ENCODE data around the gene HDAC4. TPM values are rescaled to one million over a fixed set of nuclear protein-coding genes. Genes with fewer than 3 reads are reported as not detected.

The HDAC4 gene
- total RNA-seq, 1 experiment from 2014 or later = 44.4 TPM

- no peak for ATAC-seq
- ChIA-PET CTCF (no interaction called here), POLR2A (no interaction called here)
- Mint-ChIP-seq H3K4me1 (peaks cover 13% of the 10 kb centered on the region), H3K27ac (no peak overlapping the region), H3K4me3 (no peak overlapping the region), H3K36me3 (no peaks in the 10 kb centered on the region), H3K9me3 (no peaks in the 10 kb centered on the region), H3K27me3 (ENCODE audit: low read depth) (no peaks in the 10 kb centered on the region)
- DNase-seq (ENCODE audit: low spot score) = no peak
- TF ChIP-seq, protein P1, sequence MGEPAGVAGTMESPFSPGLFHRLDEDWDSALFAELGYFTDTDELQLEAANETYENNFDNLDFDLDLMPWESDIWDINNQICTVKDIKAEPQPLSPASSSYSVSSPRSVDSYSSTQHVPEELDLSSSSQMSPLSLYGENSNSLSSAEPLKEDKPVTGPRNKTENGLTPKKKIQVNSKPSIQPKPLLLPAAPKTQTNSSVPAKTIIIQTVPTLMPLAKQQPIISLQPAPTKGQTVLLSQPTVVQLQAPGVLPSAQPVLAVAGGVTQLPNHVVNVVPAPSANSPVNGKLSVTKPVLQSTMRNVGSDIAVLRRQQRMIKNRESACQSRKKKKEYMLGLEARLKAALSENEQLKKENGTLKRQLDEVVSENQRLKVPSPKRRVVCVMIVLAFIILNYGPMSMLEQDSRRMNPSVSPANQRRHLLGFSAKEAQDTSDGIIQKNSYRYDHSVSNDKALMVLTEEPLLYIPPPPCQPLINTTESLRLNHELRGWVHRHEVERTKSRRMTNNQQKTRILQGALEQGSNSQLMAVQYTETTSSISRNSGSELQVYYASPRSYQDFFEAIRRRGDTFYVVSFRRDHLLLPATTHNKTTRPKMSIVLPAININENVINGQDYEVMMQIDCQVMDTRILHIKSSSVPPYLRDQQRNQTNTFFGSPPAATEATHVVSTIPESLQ (CRISPR knock-in tag; IDR thresholded peaks at IDR 0.05) = no peak
- no peak for TF ChIP-seq FOXK1 (CRISPR knock-in tag; IDR thresholded peaks at IDR 0.05)
- TF ChIP-seq, protein P2, sequence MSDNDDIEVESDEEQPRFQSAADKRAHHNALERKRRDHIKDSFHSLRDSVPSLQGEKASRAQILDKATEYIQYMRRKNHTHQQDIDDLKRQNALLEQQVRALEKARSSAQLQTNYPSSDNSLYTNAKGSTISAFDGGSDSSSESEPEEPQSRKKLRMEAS (CRISPR knock-in tag; IDR thresholded peaks at IDR 0.05) = no peak
- TF ChIP-seq, protein P3, sequence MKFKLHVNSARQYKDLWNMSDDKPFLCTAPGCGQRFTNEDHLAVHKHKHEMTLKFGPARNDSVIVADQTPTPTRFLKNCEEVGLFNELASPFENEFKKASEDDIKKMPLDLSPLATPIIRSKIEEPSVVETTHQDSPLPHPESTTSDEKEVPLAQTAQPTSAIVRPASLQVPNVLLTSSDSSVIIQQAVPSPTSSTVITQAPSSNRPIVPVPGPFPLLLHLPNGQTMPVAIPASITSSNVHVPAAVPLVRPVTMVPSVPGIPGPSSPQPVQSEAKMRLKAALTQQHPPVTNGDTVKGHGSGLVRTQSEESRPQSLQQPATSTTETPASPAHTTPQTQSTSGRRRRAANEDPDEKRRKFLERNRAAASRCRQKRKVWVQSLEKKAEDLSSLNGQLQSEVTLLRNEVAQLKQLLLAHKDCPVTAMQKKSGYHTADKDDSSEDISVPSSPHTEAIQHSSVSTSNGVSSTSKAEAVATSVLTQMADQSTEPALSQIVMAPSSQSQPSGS (CRISPR knock-in tag; IDR thresholded peaks at IDR 0.05; ENCODE audit: borderline replicate concordance, low read depth) = no peak
Observed at GRCh38 chr2:239008677-239009588, 391.9 kb downstream of the HDAC4 start.

DNA sequence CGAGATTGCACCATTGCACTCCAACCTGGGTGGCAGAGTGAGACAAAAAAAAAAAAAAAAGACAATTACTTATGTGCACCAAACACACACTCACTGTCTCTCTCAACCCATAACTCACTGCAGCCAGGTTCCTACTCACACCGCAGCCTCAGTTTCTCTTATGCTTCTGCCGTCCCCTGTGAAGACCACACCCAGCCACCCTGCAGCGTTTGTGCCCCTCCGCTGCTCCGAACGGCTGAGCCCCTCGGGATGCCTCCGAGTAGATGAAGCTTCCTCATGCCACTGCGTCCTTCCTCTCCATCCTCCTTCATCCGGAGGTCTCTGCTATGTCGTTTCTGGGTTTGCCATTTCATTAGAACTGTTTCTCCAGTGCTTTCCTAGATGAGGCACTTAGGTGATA lies 392.8 kb downstream of the HDAC4 start:
- no peak for ATAC-seq
- TF ChIP-seq ELF4 (CRISPR knock-in tag; IDR thresholded peaks at IDR 0.05; ENCODE audit: low read depth) (no peak), CREB1 (CRISPR knock-in tag; IDR thresholded peaks at IDR 0.05) (no peak), TP53 (CRISPR knock-in tag; IDR thresholded peaks at IDR 0.05) (no peak), ETV6 (CRISPR knock-in tag; IDR thresholded peaks at IDR 0.05) (no peak), USF2 (CRISPR knock-in tag; IDR thresholded peaks at IDR 0.05) (no peak)
- H3K27ac Mint-ChIP-seq = no peak overlapping the region
- DNase-seq (ENCODE audit: low spot score) = no peak
- CTCF ChIA-PET = no interaction called here
- peaks cover 13% of the 10 kb centered on the region for H3K4me1 Mint-ChIP-seq
- H3K9me3 Mint-ChIP-seq = no peaks in the 10 kb centered on the region
- POLR2A ChIA-PET = no interaction called here
- no peaks in the 10 kb centered on the region for H3K36me3 Mint-ChIP-seq
- H3K4me3 Mint-ChIP-seq = no peak overlapping the region
- H3K27me3 Mint-ChIP-seq (ENCODE audit: low read depth) = no peaks in the 10 kb centered on the region

DNA sequence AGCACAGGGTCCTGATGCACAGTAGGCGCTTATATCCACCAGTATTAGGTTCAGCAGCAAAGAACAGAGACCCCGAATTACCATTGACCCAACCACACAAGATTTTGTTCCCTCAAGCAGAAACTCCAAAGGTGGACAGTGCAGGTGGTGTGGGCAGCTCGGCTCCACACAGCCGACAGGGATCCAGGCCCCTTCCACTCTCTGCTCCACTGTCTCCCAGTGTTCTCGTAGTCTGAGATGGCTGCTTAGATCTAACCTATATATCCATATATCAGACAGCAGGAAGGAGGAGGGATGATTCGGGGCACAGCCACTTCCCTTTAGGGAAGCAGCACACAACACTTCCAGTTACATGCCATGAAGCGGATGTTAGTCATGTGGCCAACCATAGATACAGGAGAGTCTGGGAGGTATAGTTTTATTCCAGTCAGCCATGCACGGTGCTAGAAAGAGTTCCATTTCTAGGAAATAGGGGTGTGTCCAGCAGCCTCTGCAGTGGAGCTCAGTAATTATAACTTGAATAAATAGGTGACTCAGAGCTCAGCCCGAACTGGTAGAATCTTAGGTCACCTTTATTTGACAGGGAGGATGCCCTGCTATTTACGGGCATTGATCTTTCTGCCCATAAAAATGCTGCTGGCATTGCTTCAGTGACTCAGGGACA lies 394.1 kb downstream of the HDAC4 start:
- no peak for DNase-seq (ENCODE audit: low spot score)
- peaks cover 8% of the 10 kb centered on the region; the same call in 1 of the 2 replicates for H3K9me3 Mint-ChIP-seq
- H3K27ac Mint-ChIP-seq = no peak overlapping the region
- CTCF ChIA-PET = no interaction called here
- POLR2A ChIA-PET = interaction anchor here (0.5 kb wide), 1 partner anchor 1384 kb away, joined by 4 read pairs; no protein-coding TSS in a partner anchor
- ATAC-seq = no peak
- peaks cover 13% of the 10 kb centered on the region for H3K4me1 Mint-ChIP-seq
- H3K36me3 Mint-ChIP-seq = no peaks in the 10 kb centered on the region
- TF ChIP-seq, protein P2 (CRISPR knock-in tag; IDR thresholded peaks at IDR 0.05) = no peak
- TF ChIP-seq CDX4 (CRISPR knock-in tag; IDR thresholded peaks at IDR 0.05; ENCODE audit: borderline replicate concordance) = no peak
- TF ChIP-seq NR1H2 (CRISPR knock-in tag; IDR thresholded peaks at IDR 0.05) = no peak
- no peak for TF ChIP-seq ZNF138 (CRISPR knock-in tag; conservative IDR thresholded peaks at IDR 0.05)
- no peak for TF ChIP-seq MXD4 (CRISPR knock-in tag; IDR thresholded peaks at IDR 0.05; ENCODE audit: borderline replicate concordance)
- TF ChIP-seq HMGA2 (CRISPR knock-in tag; IDR thresholded peaks at IDR 0.05) = no peak
- no peak for TF ChIP-seq ESRRA (CRISPR knock-in tag; IDR thresholded peaks at IDR 0.05; ENCODE audit: borderline replicate concordance)
- no peaks in the 10 kb centered on the region for H3K27me3 Mint-ChIP-seq (ENCODE audit: low read depth)
- no peak overlapping the region for H3K4me3 Mint-ChIP-seq

All from WTC11 (cell line).